Osteoblast (primary cell): ENCODE measurements around the gene TRIM28. TPM values are rescaled to one million over a fixed set of nuclear protein-coding genes. Genes with fewer than 3 reads are reported as not detected.

Source experiments
- DNase-seq: peaks from one replicate; pipeline ENCODE4 v3.0.0; 2011; ENCODE audit warnings: low spot score, mixed read lengths; ENCODE audit not compliant: insufficient read length; ENCODE audit errors: missing footprints
- H2AFZ ChIP-seq: 2 replicates; pipeline ENCODE4 v1.6.0; 2011; ENCODE audit warnings: mild to moderate bottlenecking, low read length
- H3K27ac ChIP-seq: 2 replicates; pipeline ENCODE4 v1.5.1; 2011; ENCODE audit warnings: mild to moderate bottlenecking, low read depth, low read length, moderate library complexity
- H3K27me3 ChIP-seq: 2 replicates; pipeline ENCODE4 v1.6.0; 2012; ENCODE audit warnings: mild to moderate bottlenecking, control low read depth, inconsistent platforms, low read length, moderate library complexity; ENCODE audit not compliant: insufficient read depth
- H3K36me3 ChIP-seq: 2 replicates; pipeline ENCODE4 v1.5.1; 2011; ENCODE audit warnings: mild to moderate bottlenecking, low read length, control low read depth, moderate library complexity; ENCODE audit not compliant: insufficient read depth
- H3K4me1 ChIP-seq: 2 replicates; pipeline ENCODE4 v1.5.1; 2011; ENCODE audit warnings: mild to moderate bottlenecking, low read length, control low read depth, moderate library complexity; ENCODE audit not compliant: insufficient read depth
- H3K4me2 ChIP-seq: 2 replicates; pipeline ENCODE4 v1.6.0; 2011; ENCODE audit warnings: mild to moderate bottlenecking, low read length; ENCODE audit not compliant: insufficient read depth
- H3K4me3 ChIP-seq: fragments of 200-600 bp; sonication (generic); 3 replicates; pipeline ENCODE4 v1.5.1; 2012; ENCODE audit warnings: mild to moderate bottlenecking, low read length, inconsistent platforms; ENCODE audit not compliant: insufficient read depth
- H3K79me2 ChIP-seq: 2 replicates; pipeline ENCODE4 v1.6.0; 2012; ENCODE audit warnings: mild to moderate bottlenecking, low read length, control low read depth, inconsistent platforms; ENCODE audit not compliant: insufficient read depth
- H3K9me3 ChIP-seq: 2 replicates; pipeline ENCODE4 v1.5.1; 2011; ENCODE audit warnings: low read depth, low read length, control low read depth
- H4K20me1 ChIP-seq: 2 replicates; pipeline ENCODE4 v1.6.0; 2012; ENCODE audit warnings: mild to moderate bottlenecking, low read length, control low read depth; ENCODE audit not compliant: insufficient read depth
- total RNA-seq: library from RNA; depleted of rRNA; stranded (reverse); fragments of >200 nt; gene quantifications from 2 replicates; pipeline ENCODE4 v1.2.3, GENCODE V29; 2012
- TF ChIP-seq, protein P1 (sequence below): IDR thresholded peaks from 2 replicates; pipeline ENCODE4 v1.5.1; 2011; ENCODE audit warnings: mild to moderate bottlenecking, low read depth, low read length, moderate library complexity; ENCODE audit errors: extremely low read depth

TRIM28 gene
- total RNA-seq, 1 donor, result 224 TPM

DNA sequence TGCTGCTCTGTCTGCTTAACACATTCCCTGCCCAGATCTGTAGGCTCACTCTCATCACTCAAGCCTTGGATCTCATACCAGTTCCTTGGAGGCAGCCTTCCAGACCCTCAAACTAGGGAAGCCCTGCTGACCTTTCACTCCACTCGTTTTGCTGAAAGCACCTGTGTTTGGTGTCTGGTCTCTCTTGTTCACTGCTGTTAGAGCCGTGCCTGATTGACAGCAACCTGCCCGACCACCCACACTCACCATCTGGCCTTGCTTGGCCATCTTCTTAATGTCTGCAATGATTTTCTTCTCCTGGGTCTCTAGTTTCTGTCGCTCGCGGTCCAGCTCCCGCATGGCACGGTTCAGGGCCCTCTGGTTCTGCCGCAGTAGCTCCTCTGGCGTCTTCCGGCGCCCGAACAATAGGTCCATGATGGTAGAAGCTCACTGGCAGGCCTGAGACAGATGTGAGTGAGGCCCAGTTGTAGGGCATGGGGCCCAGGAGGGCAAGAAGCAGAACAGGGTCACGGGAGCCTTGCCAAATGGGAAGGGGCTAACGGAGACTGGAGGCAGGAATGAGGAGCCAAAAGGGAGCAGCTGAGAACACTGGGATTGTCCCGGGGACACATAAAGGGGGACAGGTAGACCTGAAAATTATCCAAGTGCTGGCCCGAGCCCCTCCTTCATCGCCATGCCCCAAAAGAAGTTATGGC is 10.1 kb downstream of the TRIM28 start:
- Histone ChIP-seq H3K4me2 (peak overlapping the region; percentile 99), H3K36me3 (peaks cover 56% of the 10 kb centered on the region), H4K20me1 (peaks cover 30% of the 10 kb centered on the region), H3K79me2 (peaks cover 78% of the 10 kb centered on the region), H2AFZ (no peak overlapping the region), H3K9me3 (no peaks in the 10 kb centered on the region), H3K4me3 (peak overlapping the region; percentile 88), H3K27ac (peak overlapping the region; percentile 89), H3K27me3 (no peaks in the 10 kb centered on the region), H3K4me1 (peaks cover 26% of the 10 kb centered on the region)
- TF ChIP-seq, protein P1, sequence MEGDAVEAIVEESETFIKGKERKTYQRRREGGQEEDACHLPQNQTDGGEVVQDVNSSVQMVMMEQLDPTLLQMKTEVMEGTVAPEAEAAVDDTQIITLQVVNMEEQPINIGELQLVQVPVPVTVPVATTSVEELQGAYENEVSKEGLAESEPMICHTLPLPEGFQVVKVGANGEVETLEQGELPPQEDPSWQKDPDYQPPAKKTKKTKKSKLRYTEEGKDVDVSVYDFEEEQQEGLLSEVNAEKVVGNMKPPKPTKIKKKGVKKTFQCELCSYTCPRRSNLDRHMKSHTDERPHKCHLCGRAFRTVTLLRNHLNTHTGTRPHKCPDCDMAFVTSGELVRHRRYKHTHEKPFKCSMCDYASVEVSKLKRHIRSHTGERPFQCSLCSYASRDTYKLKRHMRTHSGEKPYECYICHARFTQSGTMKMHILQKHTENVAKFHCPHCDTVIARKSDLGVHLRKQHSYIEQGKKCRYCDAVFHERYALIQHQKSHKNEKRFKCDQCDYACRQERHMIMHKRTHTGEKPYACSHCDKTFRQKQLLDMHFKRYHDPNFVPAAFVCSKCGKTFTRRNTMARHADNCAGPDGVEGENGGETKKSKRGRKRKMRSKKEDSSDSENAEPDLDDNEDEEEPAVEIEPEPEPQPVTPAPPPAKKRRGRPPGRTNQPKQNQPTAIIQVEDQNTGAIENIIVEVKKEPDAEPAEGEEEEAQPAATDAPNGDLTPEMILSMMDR, result no peak
- peak; percentile 64 for DNase-seq

DNA sequence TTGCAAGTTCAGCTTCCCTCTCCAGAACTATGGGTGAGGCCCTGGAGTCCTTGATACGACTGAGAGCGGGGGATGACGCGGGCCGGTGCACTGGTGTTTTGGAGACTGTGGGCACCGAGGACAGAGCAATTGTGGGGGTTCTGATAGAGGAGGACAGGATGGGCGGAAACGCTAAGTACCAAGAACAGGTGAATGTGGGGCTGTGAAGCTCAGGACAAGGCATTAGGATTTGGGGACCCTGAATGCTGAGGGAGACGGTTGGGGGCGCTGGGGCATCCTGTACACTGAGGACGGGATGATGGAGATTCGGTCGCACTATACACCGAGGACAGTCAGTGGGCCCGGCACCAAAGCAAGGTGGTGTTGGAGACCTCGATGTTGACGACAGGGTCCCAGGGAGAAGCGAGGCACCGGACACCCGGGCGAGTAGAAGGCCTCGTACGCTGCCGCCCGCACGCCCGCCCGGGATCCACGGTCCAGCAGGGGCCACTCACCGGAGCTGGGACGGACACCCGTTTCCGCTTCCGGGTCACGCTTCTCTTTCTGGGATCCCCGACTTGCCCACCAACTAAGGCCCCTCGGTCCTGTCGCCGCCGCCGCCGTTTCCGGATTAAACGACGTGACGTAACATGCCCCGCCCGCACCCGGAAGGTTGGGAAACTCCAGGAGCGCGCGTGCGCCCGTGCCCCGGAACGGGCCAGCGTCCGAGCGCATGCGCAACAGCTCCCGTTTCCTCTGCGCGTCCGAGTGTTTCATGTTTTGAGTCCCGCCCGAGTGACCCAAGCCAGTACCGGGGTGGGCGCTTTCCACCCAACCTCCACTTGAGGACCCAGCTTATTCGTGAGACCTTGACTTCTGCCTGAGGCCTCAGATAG is 10.9 kb downstream of the TRIM28 start, which contains the start of gene CHMP2A:
Gene CHMP2A, minus strand, starts transcription at position 612 of the 875 bp plus-strand sequence. CDS start 893 bp downstream, outside the sequence.
- Histone ChIP-seq H3K27me3 (no peaks in the 10 kb centered on the region), H4K20me1 (peaks cover 24% of the 10 kb centered on the region), H2AFZ (peak within 1 kb of the TSS; percentile 79), H3K79me2 (peaks cover 70% of the 10 kb centered on the region), H3K36me3 (peaks cover 48% of the 10 kb centered on the region), H3K4me1 (peaks cover 33% of the 10 kb centered on the region), H3K4me3 (peak within 1 kb of the TSS; percentile 88), H3K4me2 (peak within 1 kb of the TSS; percentile 99), H3K9me3 (no peaks in the 10 kb centered on the region), H3K27ac (peak within 1 kb of the TSS; percentile 89)
- peak; percentile 100 for DNase-seq
- TF ChIP-seq, protein P1, result no peak

DNA sequence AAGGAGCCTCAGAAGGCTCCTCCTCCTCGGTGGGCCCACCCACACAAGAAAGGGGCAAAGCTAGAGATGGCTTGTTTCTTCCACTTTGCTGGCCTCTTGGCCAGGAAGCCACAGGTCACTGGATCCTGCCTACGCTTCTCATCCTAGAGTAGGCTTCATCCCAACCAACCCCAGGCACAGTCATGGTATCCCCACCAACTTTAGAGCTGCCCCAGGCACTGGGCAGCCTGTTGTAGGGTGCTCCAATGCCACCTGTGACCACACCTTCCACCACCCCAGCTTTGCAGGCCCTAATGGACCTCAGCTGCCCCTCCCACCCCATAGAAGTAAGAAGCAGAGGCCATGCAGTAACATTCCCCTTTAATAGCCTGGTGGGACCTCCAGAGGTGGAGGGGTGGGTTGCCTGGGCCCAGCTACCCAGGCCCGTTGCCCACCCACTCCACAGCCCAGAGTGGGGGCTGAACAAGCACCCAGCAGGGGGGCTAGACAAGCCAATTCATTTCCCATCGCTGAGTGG is 11.6 kb downstream of the TRIM28 start:
- Histone ChIP-seq H4K20me1 (peaks cover 17% of the 10 kb centered on the region), H3K36me3 (peaks cover 42% of the 10 kb centered on the region), H3K79me2 (peaks cover 64% of the 10 kb centered on the region), H3K4me1 (peaks cover 37% of the 10 kb centered on the region), H3K27ac (peak overlapping the region; percentile 89), H3K4me3 (peak overlapping the region; percentile 88), H3K9me3 (no peaks in the 10 kb centered on the region), H3K4me2 (peak overlapping the region; percentile 99), H3K27me3 (no peaks in the 10 kb centered on the region), H2AFZ (peak overlapping the region; percentile 76)
- TF ChIP-seq, protein P1, result no peak
- peak; percentile 27 for DNase-seq
